ENCODE results near the gene NLK.

GRCh38 chr17:28221751-28222414, 179.4 kb downstream of the NLK start:
- TF ChIP-seq CTCF (IDR thresholded peaks at IDR 0.05; ENCODE audit: low read depth, low read length) (no peak), POLR2A (IDR thresholded peaks at IDR 0.05; ENCODE audit: extremely low read depth, insufficient read length) (no peak), MYC (IDR thresholded peaks at IDR 0.05; ENCODE audit: low read depth, low read length) (no peak), MAX (IDR thresholded peaks at IDR 0.05; ENCODE audit: low read depth, low read length) (no peak)
